Endothelial cell of umbilical vein (primary cell): ENCODE results near the gene RSRC1. TPM values are rescaled to one million over a fixed set of nuclear protein-coding genes. Genes with fewer than 3 reads are reported as not detected.

Experiments used
- BruUV-seq: library from RNA; stranded (reverse); fragments of 400-500 nt; replicated peaks from 2 replicates; lab custom pipeline; 2021; lab: Mats Ljungman, UMichigan
- CTCF ChIA-PET: fragments of 300-600, 350-600 bp; sonication (Branson Sonifier 250); formaldehyde crosslinking; loops from one replicate; lab custom pipeline; 2021; ENCODE audit warnings: antibody characterized with exemption, inconsistent platforms; lab: Charles Lee
- POLR2A ChIA-PET: fragments of 300-600, 350-600 bp; sonication (Branson Sonifier 250); formaldehyde crosslinking; loops from one replicate; lab custom pipeline; 2021; ENCODE audit warnings: antibody characterized with exemption, inconsistent platforms; lab: Charles Lee
- DNase-seq: peaks from one replicate; pipeline ENCODE4 v3.0.0-alpha.2; 2011; ENCODE audit warnings: low read depth, low spot score
- FAIRE-seq: peaks from 2 replicates; lab custom pipeline; 2011; peaks lifted over from hg19 to GRCh38; lab: Jason Lieb, UNC
- H2AFZ ChIP-seq: 2 replicates; pipeline ENCODE4 v1.6.0; 2012; ENCODE audit warnings: low read depth, low read length, control low read depth, inconsistent platforms
- H3K27ac ChIP-seq: 2 replicates; pipeline ENCODE4 v1.5.1; 2011; ENCODE audit warnings: low read depth, mild to moderate bottlenecking, control low read depth, low read length, moderate library complexity; ENCODE audit not compliant: insufficient read depth
- H3K27me3 ChIP-seq, 2 experiments: 2 replicates each; pipeline versions ENCODE4 v1.6.0 to v1.6.1; 2011; ENCODE audit warnings: low read length in 2 of 2, mixed read lengths in 1 of 2; ENCODE audit not compliant: control insufficient read depth in 2 of 2, insufficient read depth in 2 of 2
- H3K36me3 ChIP-seq, 2 experiments: 2 replicates in 1 of 2; 3 replicates in 1 of 2; pipeline ENCODE4 v1.5.1; 2011; ENCODE audit warnings: low read length in 2 of 2, mild to moderate bottlenecking in 1 of 2, moderate library complexity in 1 of 2; ENCODE audit not compliant: control insufficient read depth in 2 of 2, insufficient read depth in 2 of 2; ENCODE audit errors: extremely low read depth in 1 of 2
- H3K4me1 ChIP-seq: 3 replicates; pipeline ENCODE4 v1.5.1; 2011; ENCODE audit warnings: mild to moderate bottlenecking, low read length; ENCODE audit not compliant: control insufficient read depth, insufficient read depth; ENCODE audit errors: extremely low read depth
- H3K4me2 ChIP-seq: 2 replicates; pipeline ENCODE4 v1.6.1; 2011; ENCODE audit warnings: low read length, control low read depth, mixed read lengths; ENCODE audit not compliant: insufficient read depth
- H3K4me3 ChIP-seq, 3 experiments: fragments of 200-600 bp in 1 of 3; sonication (generic), shearing (Covaris generic) in 1 of 3; replicated peaks in 1 of 3; 2 replicates each; pipeline ENCODE4 v1.5.1; 2011 to 2016; ENCODE audit warnings: control low read depth in 3 of 3, low read length in 3 of 3, mild to moderate bottlenecking in 2 of 3, inconsistent platforms in 1 of 3, low read depth in 1 of 3, moderate library complexity in 1 of 3; ENCODE audit not compliant: insufficient read depth in 1 of 3
- H3K79me2 ChIP-seq: 2 replicates; pipeline ENCODE4 v1.6.0; 2012; ENCODE audit warnings: low read length, inconsistent platforms; ENCODE audit not compliant: control insufficient read depth, insufficient read depth
- H3K9ac ChIP-seq: replicated peaks from 2 replicates; pipeline ENCODE3; 2011; ENCODE audit warnings: low read length, control low read depth; ENCODE audit not compliant: insufficient read depth; ENCODE audit errors: extremely low read depth
- H3K9me1 ChIP-seq: replicated peaks from 3 replicates; pipeline ENCODE4 v1.6.0; 2011; ENCODE audit warnings: mild to moderate bottlenecking, low read length; ENCODE audit not compliant: control insufficient read depth, insufficient read depth; ENCODE audit errors: extremely low read depth
- H3K9me3 ChIP-seq: replicated peaks from 2 replicates; pipeline ENCODE4 v1.5.1; 2012; ENCODE audit warnings: low read length, inconsistent platforms; ENCODE audit not compliant: control insufficient read depth, insufficient read depth
- H4K20me1 ChIP-seq: replicated peaks from 2 replicates; pipeline ENCODE3; 2011; ENCODE audit warnings: mild to moderate bottlenecking, low read length; ENCODE audit not compliant: control insufficient read depth, insufficient read depth; ENCODE audit errors: extremely low read depth
- CTCF ChIP-seq, 2 donors: IDR thresholded peaks; 1 replicate in 1 of 2; 2 replicates in 1 of 2; pipeline ENCODE4 v1.5.1; 2011; ENCODE audit warnings: low read length in 2 of 2, mild to moderate bottlenecking in 2 of 2, moderate library complexity in 2 of 2, control low read depth in 1 of 2, inconsistent platforms in 1 of 2, low read depth in 1 of 2; ENCODE audit not compliant: insufficient read depth in 1 of 2; ENCODE audit errors: extremely low read depth in 1 of 2
- EZH2 ChIP-seq: IDR thresholded peaks from 2 replicates; pipeline ENCODE4 v1.6.1; 2012; ENCODE audit warnings: borderline replicate concordance, low read depth, mild to moderate bottlenecking, moderate library complexity, low read length, inconsistent platforms; ENCODE audit not compliant: severe bottlenecking
- FOS ChIP-seq: IDR thresholded peaks from 2 replicates; pipeline ENCODE4 v1.6.1; 2011; ENCODE audit warnings: mild to moderate bottlenecking, low read length, moderate library complexity, borderline replicate concordance; ENCODE audit not compliant: insufficient read depth
- GATA2 ChIP-seq: IDR thresholded peaks from 2 replicates; pipeline ENCODE4 v1.7.0; 2011; ENCODE audit warnings: low read depth, mild to moderate bottlenecking, moderate library complexity, mixed read lengths, low read length; ENCODE audit not compliant: insufficient read length, insufficient read depth
- JUN ChIP-seq: IDR thresholded peaks from 2 replicates; pipeline ENCODE4 v1.6.1; 2011; ENCODE audit warnings: borderline replicate concordance, low read depth; ENCODE audit not compliant: insufficient read length, insufficient read depth
- MAX ChIP-seq: IDR thresholded peaks from 2 replicates; pipeline ENCODE4 v1.6.1; 2011; ENCODE audit not compliant: insufficient read depth, insufficient read length
- MYC ChIP-seq: IDR thresholded peaks from one replicate; pipeline ENCODE4 v1.6.1; 2011; ENCODE audit warnings: mild to moderate bottlenecking, low read depth, low read length
- POLR2A ChIP-seq: IDR thresholded peaks from 2 replicates; pipeline ENCODE4 v1.6.1; 2012; ENCODE audit warnings: low read depth, mild to moderate bottlenecking, control low read depth, low read length
- POLR2AphosphoS5 ChIP-seq: IDR thresholded peaks from 2 replicates; pipeline ENCODE4 v1.6.1; 2012; ENCODE audit warnings: low read depth, mild to moderate bottlenecking, control low read depth, low read length, moderate library complexity; ENCODE audit not compliant: insufficient read depth
- dilution Hi-C: fragments of 300-500 bp; cut with MboI; formaldehyde crosslinking; loops from one replicate; pipeline ENCODE4 v1.15.0; 2019; ENCODE audit warnings: low sequenced_read_pairs; ENCODE audit not compliant: extremely low pct_ligation_motif_present
- intact Hi-C: fragments of 100-400 bp; cut with micrococcal nuclease; formaldehyde crosslinking; loops from one replicate; pipeline ENCODE4 v1.10.0; 2022
- polyA plus RNA-seq, 4 experiments: library from polyadenylated mRNA; depleted of rRNA in 3 of 4; stranded (reverse) in 3 of 4; unstranded in 1 of 4; fragments of >200 nt; gene quantifications; 2 replicates each; pipeline versions ENCODE4 v1.2.1 to v1.2.3, GENCODE V29; 2011 to 2012; ENCODE audit warnings: missing spikeins in 1 of 4
- total RNA-seq: library from RNA; stranded (reverse); gene quantifications from 2 replicates; pipeline ENCODE4 v1.2.3, GENCODE V29; 2021

The RSRC1 gene
- total and polyA plus RNA-seq, 2 donors (not counting 3 experiments of a cell fraction or from before 2014, with no cell fraction given): 1.8 to 25.4 TPM

GRCh38 chr3:158355623-158356588, 246.0 kb downstream of the RSRC1 start:
- CTCF ChIA-PET: interaction anchor here (0.9 to 1.9 kb wide), 2 partner anchors 11 to 48 kb away, joined by 3 to 4 read pairs; no protein-coding TSS in a partner anchor
- no peak overlapping the region for H2AFZ ChIP-seq
- intact Hi-C loops: no loop called here
- H3K4me1 ChIP-seq: no peaks in the 10 kb centered on the region
- no TSS peak for BruUV-seq
- no peak overlapping the region for H3K4me3 ChIP-seq
- no peaks in the 10 kb centered on the region for H3K9me1 ChIP-seq
- no peaks in the 10 kb centered on the region for H3K27me3 ChIP-seq
- no peaks in the 10 kb centered on the region for H3K9me3 ChIP-seq
- H3K27ac ChIP-seq: no peak overlapping the region
- dilution Hi-C loops: no loop called here
- TF ChIP-seq MYC (no peak), EZH2 (no peak), JUN (no peak), POLR2A (no peak), MAX (no peak), FOS (no peak), POLR2AphosphoS5 (no peak), GATA2 (no peak), CTCF (IDR thresholded peaks at IDR 0.05; ENCODE audit: extremely low read depth in 1 of 2, insufficient read depth in 1 of 2, low read depth in 1 of 2, low read length in 2 of 2) (no peak)
- no peaks in the 10 kb centered on the region for H3K36me3 ChIP-seq
- DNase-seq (no peak), FAIRE-seq (no peak)
- no peaks in the 10 kb centered on the region for H3K79me2 ChIP-seq
- no peak overlapping the region for H3K4me2 ChIP-seq
- H3K9ac ChIP-seq: no peak overlapping the region
- POLR2A ChIA-PET: no interaction called here
- H4K20me1 ChIP-seq: no peaks in the 10 kb centered on the region
